AG04449 (cell line): ENCODE data around the gene EWSR1.

Experiments used
- CTCF ChIA-PET: fragments of 350-600 bp; formaldehyde crosslinking; extraction: SDS; loops from one replicate; lab custom pipeline; 2021; ENCODE audit warnings: antibody characterized with exemption; lab: Yijun Ruan, JAX
- POLR2A ChIA-PET: fragments of 400-600, 350-600 bp; formaldehyde crosslinking; extraction: SDS; loops from one replicate; lab custom pipeline; 2020; ENCODE audit warnings: antibody characterized with exemption, inconsistent platforms; lab: Yijun Ruan, JAX
- DNase-seq: peaks from one replicate; pipeline ENCODE4 v3.0.0-alpha.2; 2010; ENCODE audit warnings: low read depth, low spot score
- H3K4me3 ChIP-seq: 2 replicates; pipeline ENCODE4 v1.5.1; 2011; ENCODE audit warnings: low read depth, mild to moderate bottlenecking, control low read depth, low read length
- TF ChIP-seq, protein P1 (sequence below): IDR thresholded peaks from one replicate; pipeline ENCODE4 v1.5.1; 2011; ENCODE audit warnings: mild to moderate bottlenecking, moderate library complexity, low read length, control low read depth, inconsistent platforms; ENCODE audit not compliant: insufficient read depth; ENCODE audit errors: missing control alignments

Gene EWSR1

DNA sequence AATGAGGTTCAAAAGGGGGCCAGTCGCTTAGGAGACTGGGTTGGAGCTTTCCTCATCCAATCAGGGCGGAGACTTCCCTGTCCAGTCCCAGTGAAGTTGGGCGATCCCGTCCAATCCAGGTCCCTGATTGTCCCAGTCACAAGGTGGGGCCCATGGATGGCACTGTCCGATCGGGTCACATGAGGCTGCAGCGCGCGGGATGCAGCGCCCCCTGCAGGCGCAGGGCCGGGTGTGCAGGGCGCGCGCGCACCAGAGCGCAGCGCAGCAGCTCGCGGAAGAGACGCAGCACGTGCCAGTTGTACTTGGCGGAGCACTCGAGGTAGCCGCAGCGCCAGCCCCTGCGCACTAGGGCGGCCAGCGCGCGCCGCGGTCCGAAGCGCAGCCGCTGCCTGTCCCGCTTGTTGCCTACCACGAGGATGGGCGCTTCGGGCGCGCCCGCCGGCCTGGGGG lies 45.1 kb downstream of the EWSR1 start:
- TF ChIP-seq, protein P1, sequence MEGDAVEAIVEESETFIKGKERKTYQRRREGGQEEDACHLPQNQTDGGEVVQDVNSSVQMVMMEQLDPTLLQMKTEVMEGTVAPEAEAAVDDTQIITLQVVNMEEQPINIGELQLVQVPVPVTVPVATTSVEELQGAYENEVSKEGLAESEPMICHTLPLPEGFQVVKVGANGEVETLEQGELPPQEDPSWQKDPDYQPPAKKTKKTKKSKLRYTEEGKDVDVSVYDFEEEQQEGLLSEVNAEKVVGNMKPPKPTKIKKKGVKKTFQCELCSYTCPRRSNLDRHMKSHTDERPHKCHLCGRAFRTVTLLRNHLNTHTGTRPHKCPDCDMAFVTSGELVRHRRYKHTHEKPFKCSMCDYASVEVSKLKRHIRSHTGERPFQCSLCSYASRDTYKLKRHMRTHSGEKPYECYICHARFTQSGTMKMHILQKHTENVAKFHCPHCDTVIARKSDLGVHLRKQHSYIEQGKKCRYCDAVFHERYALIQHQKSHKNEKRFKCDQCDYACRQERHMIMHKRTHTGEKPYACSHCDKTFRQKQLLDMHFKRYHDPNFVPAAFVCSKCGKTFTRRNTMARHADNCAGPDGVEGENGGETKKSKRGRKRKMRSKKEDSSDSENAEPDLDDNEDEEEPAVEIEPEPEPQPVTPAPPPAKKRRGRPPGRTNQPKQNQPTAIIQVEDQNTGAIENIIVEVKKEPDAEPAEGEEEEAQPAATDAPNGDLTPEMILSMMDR = peak; percentile 61
- no peak overlapping the region for H3K4me3 ChIP-seq
- ChIA-PET POLR2A (interaction anchor here (0.7 kb wide), 1 partner anchor 47 kb away, joined by 3 read pairs; no protein-coding TSS in a partner anchor), CTCF (interaction anchor here (0.7 to 3.4 kb wide), 10 partner anchors 9 to 72 kb away, joined by 3 to 13 read pairs (median 4); partner anchors contain the start of gene EWSR1)
- DNase-seq = no peak

DNA sequence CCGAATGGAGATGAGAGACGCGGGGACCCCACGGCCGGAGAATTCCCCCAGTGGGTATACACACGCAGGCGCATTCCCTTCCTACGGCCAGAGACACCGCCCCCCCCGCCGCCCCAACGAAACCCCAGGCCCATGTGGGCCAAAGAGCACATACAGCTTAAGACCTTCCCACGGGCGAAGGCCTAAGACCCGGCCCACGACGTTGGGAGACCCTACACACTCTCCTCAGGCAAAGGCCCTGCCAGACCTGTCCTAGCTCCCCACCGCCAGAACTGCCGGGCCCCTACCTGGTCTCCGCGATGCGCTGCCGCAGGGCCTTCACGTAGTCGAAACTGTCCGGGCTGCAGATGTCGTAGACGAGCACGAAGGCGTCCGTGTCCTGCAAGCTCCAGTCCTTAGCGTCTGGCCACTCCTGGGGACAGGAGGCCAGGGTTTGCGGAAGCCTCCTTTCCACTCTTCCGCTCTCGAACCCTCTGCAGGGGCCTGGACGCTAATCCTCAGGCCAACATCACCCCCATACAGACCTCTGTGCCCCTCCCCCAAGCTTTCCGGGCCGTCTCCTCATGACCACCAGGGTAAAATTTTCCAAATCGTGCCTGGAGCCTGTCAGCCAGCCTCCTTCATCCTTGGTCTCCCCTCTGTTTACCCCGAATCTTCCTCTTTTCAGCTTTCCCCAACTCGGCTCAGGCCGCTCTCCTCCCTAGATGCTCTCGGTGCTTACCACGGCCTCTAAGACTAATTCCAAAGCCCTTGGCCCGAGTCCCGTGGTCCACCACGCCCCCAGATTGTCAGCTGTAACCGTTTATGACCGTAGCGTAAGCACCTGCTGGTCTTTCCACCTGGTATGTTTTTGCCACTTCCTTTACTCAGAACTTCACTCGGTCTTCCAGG lies 45.8 kb downstream of the EWSR1 start:
- H3K4me3 ChIP-seq = no peak overlapping the region
- POLR2A ChIA-PET = interaction anchor here (0.9 kb wide), 1 partner anchor 13 kb away, joined by 3 read pairs; no protein-coding TSS in a partner anchor
- TF ChIP-seq, protein P1 = no peak
- DNase-seq = no peak
- CTCF ChIA-PET = interaction anchor here (0.7 to 3.4 kb wide), 9 partner anchors 8 to 71 kb away, joined by 3 to 13 read pairs (median 4); partner anchors contain the start of gene EWSR1

DNA sequence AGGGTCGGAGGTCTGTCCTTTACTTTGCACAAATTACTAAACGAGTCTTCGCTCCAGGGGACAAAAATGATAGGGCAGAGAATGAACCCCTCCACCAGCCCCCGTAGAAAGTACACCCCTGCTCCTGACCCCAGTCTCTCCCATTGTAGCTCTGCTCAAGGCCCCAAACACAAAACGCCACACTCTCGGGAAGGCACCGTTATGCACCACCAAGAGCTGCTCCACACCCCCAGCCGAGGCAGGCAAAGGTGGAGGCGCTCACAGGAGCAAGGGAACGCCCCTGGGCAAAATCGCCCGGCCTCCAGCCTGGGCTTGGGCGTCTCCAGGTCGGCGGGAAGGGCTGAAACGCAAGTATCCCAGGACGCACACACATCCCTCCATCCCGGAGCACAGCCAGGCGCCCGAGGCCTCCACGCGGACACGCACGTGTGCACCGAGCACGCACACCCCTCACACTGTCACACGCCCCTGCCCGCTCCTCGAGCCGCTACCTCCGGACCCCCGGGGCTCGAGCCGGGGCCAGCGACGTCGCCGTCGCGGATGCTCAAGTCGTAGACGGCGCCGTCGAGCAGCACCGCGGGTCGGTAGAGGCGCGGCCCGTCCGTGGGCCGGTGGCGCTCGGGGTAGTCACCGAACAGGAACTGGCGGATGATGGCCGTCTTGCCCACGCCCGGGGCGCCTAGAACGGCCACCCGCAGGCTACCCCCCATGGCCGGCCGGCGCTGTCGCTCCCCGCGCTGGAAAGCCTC lies 46.6 kb downstream of the EWSR1 start:
- ChIA-PET POLR2A (interaction anchor here (0.9 kb wide), 1 partner anchor 14 kb away, joined by 3 read pairs; no protein-coding TSS in a partner anchor), CTCF (interaction anchor here (0.7 to 3.4 kb wide), 3 partner anchors 43 to 46 kb away, joined by 3 to 13 read pairs (median 3); partner anchors contain the start of gene EWSR1)
- DNase-seq = no peak
- TF ChIP-seq, protein P1 = no peak
- no peak overlapping the region for H3K4me3 ChIP-seq

DNA sequence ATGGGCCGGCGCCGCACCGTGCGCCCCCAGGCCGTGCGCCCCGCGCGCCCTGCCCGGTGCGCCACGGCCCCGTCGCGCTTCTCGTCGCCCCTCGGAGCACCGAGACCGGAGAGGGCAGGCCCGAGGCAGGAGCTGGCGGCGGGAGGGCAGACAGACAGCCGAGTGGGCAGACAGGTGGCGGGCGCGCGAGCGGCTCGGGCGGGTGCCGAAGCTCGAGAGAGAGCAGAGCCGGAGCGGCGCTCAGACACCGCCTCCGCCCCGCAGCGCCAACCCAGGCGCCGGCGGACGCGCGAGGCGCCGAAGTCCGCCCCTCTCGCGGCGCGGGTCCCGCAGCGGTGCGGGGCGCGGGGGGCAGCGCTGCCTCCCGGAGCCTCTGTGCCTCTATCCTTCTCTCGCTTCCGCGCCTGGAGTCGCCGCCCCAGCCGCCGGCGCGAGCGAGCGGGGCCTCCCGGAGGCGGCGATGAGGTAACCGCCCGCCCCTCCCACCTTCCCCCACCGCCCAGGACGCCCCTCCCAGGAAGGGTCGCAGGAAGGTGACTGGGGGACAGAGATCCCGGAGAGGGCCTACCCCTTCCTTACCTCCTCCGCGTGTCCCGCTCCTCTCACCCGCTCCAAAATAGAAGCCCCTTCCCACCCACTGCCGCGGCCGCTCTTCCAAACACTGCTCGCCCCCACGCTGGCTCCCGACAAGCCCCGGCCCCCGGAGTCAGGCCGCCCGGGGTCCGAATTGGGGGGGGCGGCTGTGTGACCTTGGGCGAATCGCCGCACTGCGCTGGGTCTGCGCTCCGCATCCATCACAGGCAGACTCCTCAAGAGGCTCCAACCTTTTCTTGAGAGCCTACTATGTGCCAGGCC lies 47.4 kb downstream of the EWSR1 start, which contains the start of gene RASL10A:
Gene RASL10A, minus strand, starts transcription at position 412 of the 855 bp plus-strand sequence. CDS start 451 bp downstream, outside the sequence.
- no peak for DNase-seq
- TF ChIP-seq, protein P1 = no peak
- H3K4me3 ChIP-seq = peak within 1 kb of the TSS; percentile 29
- ChIA-PET CTCF (interaction anchor here (3.0 kb wide), 1 partner anchor 43 kb away, joined by 8 read pairs; no protein-coding TSS in a partner anchor), POLR2A (no interaction called here)

DNA sequence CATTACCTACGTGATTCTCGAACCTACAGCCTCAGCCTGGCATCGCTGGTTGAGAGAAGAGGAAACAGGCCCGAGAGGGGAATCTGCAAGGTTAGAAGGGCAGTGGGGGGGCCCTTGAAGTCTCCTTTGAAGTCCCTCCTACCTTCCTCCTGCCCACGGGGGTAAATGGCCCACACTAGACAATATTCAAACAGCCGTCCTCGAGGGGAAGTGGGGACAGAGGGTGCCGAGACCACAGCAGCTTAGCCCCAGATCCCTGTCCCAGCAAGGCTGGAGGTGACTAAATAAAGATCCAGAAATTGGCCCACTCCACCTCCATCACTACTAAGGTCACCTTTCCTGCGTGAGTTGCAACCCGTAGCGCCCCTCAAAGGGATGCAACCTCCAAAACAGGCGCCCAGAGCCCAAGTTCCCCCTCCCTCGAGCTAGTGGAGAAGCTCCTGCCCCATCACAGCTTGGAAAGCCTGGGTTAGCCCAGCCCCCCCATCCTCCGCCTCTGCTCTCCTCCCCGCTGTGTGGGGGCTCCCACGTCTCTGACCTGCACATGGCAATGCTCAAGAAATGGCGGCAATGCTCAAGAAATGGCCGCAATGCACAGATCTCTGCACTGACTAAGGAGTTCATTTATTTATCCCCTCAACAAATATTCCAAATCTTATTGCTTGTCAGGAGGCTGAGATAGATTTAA lies 48.2 kb downstream of the EWSR1 start:
- POLR2A ChIA-PET = no interaction called here
- CTCF ChIA-PET = interaction anchor here (3.0 kb wide), 1 partner anchor 43 kb away, joined by 8 read pairs; no protein-coding TSS in a partner anchor
- no peak overlapping the region for H3K4me3 ChIP-seq
- no peak for DNase-seq
- TF ChIP-seq, protein P1 = no peak
